HepG2 (cell line): Measurements from ENCODE around the gene CNDP1. TPM values are rescaled to one million over a fixed set of nuclear protein-coding genes. Genes with fewer than 3 reads are reported as not detected.

Source experiments
- ATAC-seq: fragments of 200-7000 bp; cut with Tn5 transposase; 3 replicates; pipeline ENCODE4 v1.9.1; 2020; ENCODE audit warnings: mild to moderate bottlenecking, moderate library complexity
- BruUV-seq: library from RNA; stranded (reverse); fragments of 400-500 nt; replicated peaks from 2 replicates; lab custom pipeline; 2021; lab: Mats Ljungman, UMichigan
- CTCF ChIA-PET: fragments of 300-600 bp; formaldehyde crosslinking; extraction: SDS; loops from one replicate; lab custom pipeline; 2021; ENCODE audit warnings: low total read pairs, inconsistent platforms, low intra/inter-chr PET ratio; lab: Yijun Ruan, JAX
- POLR2A ChIA-PET: fragments of 350-600 bp; sonication (Branson Sonifier 250); formaldehyde crosslinking; loops from one replicate; lab custom pipeline; 2020; ENCODE audit warnings: antibody characterized with exemption, inconsistent platforms; lab: Yijun Ruan, JAX
- DNase-seq: peaks from one replicate; pipeline ENCODE4 v3.0.0-alpha.2; 2015; ENCODE audit warnings: low spot score
- FAIRE-seq: peaks from 3 replicates; lab custom pipeline; 2011; peaks lifted over from hg19 to GRCh38; lab: Jason Lieb, UNC
- H2AFZ ChIP-seq: one replicate; pipeline ENCODE4 v1.6.1; 2011; ENCODE audit warnings: low read length, inconsistent platforms
- H3K27ac ChIP-seq: fragments of 300-600 bp; 3 replicates; pipeline ENCODE4 v1.8.0; 2011; ENCODE audit warnings: mixed run types, mild to moderate bottlenecking, mixed read lengths, low read length, inconsistent platforms; ENCODE audit not compliant: insufficient read depth; ENCODE audit errors: extremely low read length
- H3K27me3 ChIP-seq, 2 experiments: fragments of 200-600 bp in 1 of 2; 2 replicates in 1 of 2; 3 replicates in 1 of 2; pipeline versions ENCODE4 v1.6.0 to v1.8.0; 2011; ENCODE audit warnings: low read length in 2 of 2, mild to moderate bottlenecking in 2 of 2, moderate library complexity in 2 of 2, inconsistent platforms in 1 of 2; ENCODE audit not compliant: insufficient read depth in 2 of 2, control insufficient read depth in 1 of 2
- H3K36me3 ChIP-seq, 2 experiments: fragments of 200-600 bp in 1 of 2; replicated peaks in 1 of 2; 2 replicates in 1 of 2; 3 replicates in 1 of 2; pipeline versions ENCODE4 v1.5.1 to v1.8.0; 2011; ENCODE audit warnings: low read length in 2 of 2, inconsistent platforms in 1 of 2; ENCODE audit not compliant: insufficient read depth in 2 of 2, control insufficient read depth in 1 of 2
- H3K4me1 ChIP-seq: 2 replicates; pipeline ENCODE4 v1.5.1; 2012; ENCODE audit warnings: low read length, inconsistent platforms; ENCODE audit not compliant: insufficient read depth
- H3K4me2 ChIP-seq: 2 replicates; pipeline ENCODE4 v1.6.0; 2011; ENCODE audit warnings: low read depth, low read length, inconsistent platforms
- H3K4me3 ChIP-seq, 3 experiments: fragments of 200-600 bp in 1 of 3; sonication (generic), shearing (Covaris generic) in 1 of 3; replicated peaks in 1 of 3; 2 replicates each; pipeline ENCODE4 v1.5.1; 2011 to 2016; ENCODE audit warnings: low read length in 3 of 3, inconsistent platforms in 2 of 3, low read depth in 2 of 3, mild to moderate bottlenecking in 2 of 3, control low read depth in 1 of 3, mixed read lengths in 1 of 3; ENCODE audit not compliant: insufficient read depth in 1 of 3
- H3K79me2 ChIP-seq: one replicate; pipeline ENCODE4 v1.6.1; 2011; ENCODE audit warnings: low read length, inconsistent platforms; ENCODE audit not compliant: insufficient read depth
- H3K9ac ChIP-seq: 2 replicates; pipeline ENCODE4 v1.6.0; 2011; ENCODE audit warnings: mild to moderate bottlenecking, low read depth, low read length, inconsistent platforms; ENCODE audit not compliant: insufficient read depth
- H3K9me3 ChIP-seq: 2 replicates; pipeline ENCODE4 v1.5.1; 2012; ENCODE audit warnings: mild to moderate bottlenecking, low read length
- H4K20me1 ChIP-seq: 2 replicates; pipeline ENCODE4 v1.6.0; 2011; ENCODE audit warnings: inconsistent platforms, mild to moderate bottlenecking, low read length, moderate library complexity; ENCODE audit not compliant: insufficient read depth
- FOXJ3 ChIP-seq: sonication (generic); formaldehyde crosslinking; IDR thresholded peaks from 2 replicates; pipeline ENCODE4 v1.4.0; 2020; ENCODE audit warnings: missing genetic modification reagents, mild to moderate bottlenecking, borderline replicate concordance
- ISL2 ChIP-seq: sonication (generic); formaldehyde crosslinking; IDR thresholded peaks from 2 replicates; pipeline ENCODE4 v1.5.0; 2020; ENCODE audit warnings: missing genetic modification reagents
- NONO ChIP-seq, 2 experiments: fragments of 450-650 bp in 1 of 2; sonication (generic) in 1 of 2; formaldehyde crosslinking in 1 of 2; IDR thresholded peaks in 1 of 2; conservative IDR thresholded peaks in 1 of 2; 2 replicates each; pipeline versions ENCODE4 v1.6.1 to v1.8.0; 2017 to 2022; ENCODE audit warnings: mild to moderate bottlenecking in 1 of 2, missing genetic modification reagents in 1 of 2, moderate library complexity in 1 of 2
- PAX8 ChIP-seq: sonication (generic); formaldehyde crosslinking; IDR thresholded peaks from 2 replicates; pipeline ENCODE4 v1.8.0; 2022; ENCODE audit warnings: mild to moderate bottlenecking, missing genetic modification reagents, borderline replicate concordance
- SP4 ChIP-seq: sonication (generic); formaldehyde crosslinking; IDR thresholded peaks from 2 replicates; pipeline ENCODE4 v1.8.1; 2023; ENCODE audit warnings: mild to moderate bottlenecking, missing genetic modification reagents
- SSRP1 ChIP-seq: IDR thresholded peaks from 2 replicates; pipeline ENCODE4 v1.6.1; 2016; ENCODE audit warnings: control low read depth
- ZMAT3 ChIP-seq: sonication (generic); formaldehyde crosslinking; conservative IDR thresholded peaks from 2 replicates; pipeline ENCODE4 v1.7.0; 2021; ENCODE audit warnings: missing genetic modification reagents
- WGBS: methylation state at CpG from one replicate; pipeline ENCODE4 v1.1.6; 2017; ENCODE audit warnings: low lambda C conversion rate; 5-methylcytosine and 5-hydroxymethylcytosine counted together
- in situ Hi-C: cut with HindIII; loops from 2 replicates; pipeline ENCODE4 v1.10.0; 2017; ENCODE audit warnings: low pct_unique_long_range_greater_than_20kb; ENCODE audit not compliant: extremely low pct_ligation_motif_present
- intact Hi-C: fragments of 100-400 bp; cut with micrococcal nuclease; formaldehyde crosslinking; loops from one replicate; pipeline ENCODE4 v1.10.0; 2022; ENCODE audit not compliant: unreplicated experiment
- polyA plus RNA-seq, 8 experiments: library from polyadenylated mRNA; depleted of rRNA in 3 of 8; stranded (reverse) in 7 of 8; unstranded in 1 of 8; fragments of >200 nt; fragmentation: Illumina TruSeq in 4 of 8; extraction: Trizol in 4 of 8; gene quantifications; 2 replicates each; pipeline versions ENCODE4 v1.2.1 to v1.2.3, GENCODE V29; 2011 to 2016; ENCODE audit warnings: low read depth in 4 of 8, missing spikeins in 1 of 8, mixed read lengths in 1 of 8; ENCODE audit not compliant: insufficient read depth in 1 of 8
- total RNA-seq, 5 experiments: library from RNA; depleted of rRNA; stranded (reverse); fragments of >200 nt; fragmentation: Illumina TruSeq; extraction: Trizol; gene quantifications; 2 replicates each; pipeline ENCODE4 v1.2.3, GENCODE V29; 2016; ENCODE audit warnings: low read depth in 1 of 5
- TF ChIP-seq, protein P1 (sequence below): sonication (generic); formaldehyde crosslinking; conservative IDR thresholded peaks from 2 replicates; pipeline ENCODE4 v1.4.0; 2020; ENCODE audit warnings: missing genetic modification reagents
- TF ChIP-seq, protein P2 (sequence below): sonication (generic); formaldehyde crosslinking; IDR thresholded peaks from 2 replicates; pipeline ENCODE4 v1.8.0; 2022; ENCODE audit warnings: missing genetic modification reagents, mild to moderate bottlenecking, moderate library complexity, borderline replicate concordance
- TF ChIP-seq, protein P3 (sequence below): sonication (generic); formaldehyde crosslinking; IDR thresholded peaks from 2 replicates; pipeline ENCODE4 v1.8.0; 2022; ENCODE audit warnings: missing genetic modification reagents, mild to moderate bottlenecking, borderline replicate concordance
- TF ChIP-seq, protein P4 (sequence below): sonication (generic); formaldehyde crosslinking; IDR thresholded peaks from 2 replicates; pipeline ENCODE4 v1.8.1; 2023; ENCODE audit warnings: mild to moderate bottlenecking, missing genetic modification reagents
- TF ChIP-seq, protein P5 (sequence below): sonication (generic); formaldehyde crosslinking; IDR thresholded peaks from 2 replicates; pipeline ENCODE4 v1.4.0; 2020; ENCODE audit warnings: missing genetic modification reagents

CNDP1 gene
- total and polyA plus RNA-seq, 2 of the 13 experiments (the other 11 are each of a cell fraction or from before 2014, with no cell fraction given): 0.01 TPM; not detected in 1

DNA sequence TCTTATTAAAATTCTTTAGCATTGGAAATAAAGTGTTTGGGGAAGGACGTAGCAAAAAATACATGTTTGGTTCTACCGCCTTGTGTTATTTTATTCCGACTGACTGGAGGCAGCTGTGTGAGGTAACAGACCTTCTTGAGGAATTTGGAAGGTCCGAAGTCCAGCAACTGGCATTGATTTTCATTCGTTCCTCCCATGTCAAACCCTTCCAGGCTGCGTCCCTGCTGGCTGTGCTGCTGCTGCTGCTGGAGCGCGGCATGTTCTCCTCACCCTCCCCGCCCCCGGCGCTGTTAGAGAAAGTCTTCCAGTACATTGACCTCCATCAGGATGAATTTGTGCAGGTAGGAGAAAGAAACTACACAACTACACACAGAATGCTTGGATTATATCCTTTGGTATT lies 21.8 kb downstream of the CNDP1 start (continued):
- no peak for TF ChIP-seq SSRP1
- no peak for TF ChIP-seq ZMAT3 (CRISPR knock-in tag)
- no peak for TF ChIP-seq NONO (IDR thresholded peaks at IDR 0.05)
- no peak for TF ChIP-seq NONO (CRISPR knock-in tag; conservative IDR thresholded peaks at IDR 0.05)
- TF ChIP-seq, protein P1, sequence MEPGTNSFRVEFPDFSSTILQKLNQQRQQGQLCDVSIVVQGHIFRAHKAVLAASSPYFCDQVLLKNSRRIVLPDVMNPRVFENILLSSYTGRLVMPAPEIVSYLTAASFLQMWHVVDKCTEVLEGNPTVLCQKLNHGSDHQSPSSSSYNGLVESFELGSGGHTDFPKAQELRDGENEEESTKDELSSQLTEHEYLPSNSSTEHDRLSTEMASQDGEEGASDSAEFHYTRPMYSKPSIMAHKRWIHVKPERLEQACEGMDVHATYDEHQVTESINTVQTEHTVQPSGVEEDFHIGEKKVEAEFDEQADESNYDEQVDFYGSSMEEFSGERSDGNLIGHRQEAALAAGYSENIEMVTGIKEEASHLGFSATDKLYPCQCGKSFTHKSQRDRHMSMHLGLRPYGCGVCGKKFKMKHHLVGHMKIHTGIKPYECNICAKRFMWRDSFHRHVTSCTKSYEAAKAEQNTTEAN (CRISPR knock-in tag): no peak
- TF ChIP-seq, protein P2, sequence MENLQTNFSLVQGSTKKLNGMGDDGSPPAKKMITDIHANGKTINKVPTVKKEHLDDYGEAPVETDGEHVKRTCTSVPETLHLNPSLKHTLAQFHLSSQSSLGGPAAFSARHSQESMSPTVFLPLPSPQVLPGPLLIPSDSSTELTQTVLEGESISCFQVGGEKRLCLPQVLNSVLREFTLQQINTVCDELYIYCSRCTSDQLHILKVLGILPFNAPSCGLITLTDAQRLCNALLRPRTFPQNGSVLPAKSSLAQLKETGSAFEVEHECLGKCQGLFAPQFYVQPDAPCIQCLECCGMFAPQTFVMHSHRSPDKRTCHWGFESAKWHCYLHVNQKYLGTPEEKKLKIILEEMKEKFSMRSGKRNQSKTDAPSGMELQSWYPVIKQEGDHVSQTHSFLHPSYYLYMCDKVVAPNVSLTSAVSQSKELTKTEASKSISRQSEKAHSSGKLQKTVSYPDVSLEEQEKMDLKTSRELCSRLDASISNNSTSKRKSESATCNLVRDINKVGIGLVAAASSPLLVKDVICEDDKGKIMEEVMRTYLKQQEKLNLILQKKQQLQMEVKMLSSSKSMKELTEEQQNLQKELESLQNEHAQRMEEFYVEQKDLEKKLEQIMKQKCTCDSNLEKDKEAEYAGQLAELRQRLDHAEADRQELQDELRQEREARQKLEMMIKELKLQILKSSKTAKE: no peak
- TF ChIP-seq, protein P3, sequence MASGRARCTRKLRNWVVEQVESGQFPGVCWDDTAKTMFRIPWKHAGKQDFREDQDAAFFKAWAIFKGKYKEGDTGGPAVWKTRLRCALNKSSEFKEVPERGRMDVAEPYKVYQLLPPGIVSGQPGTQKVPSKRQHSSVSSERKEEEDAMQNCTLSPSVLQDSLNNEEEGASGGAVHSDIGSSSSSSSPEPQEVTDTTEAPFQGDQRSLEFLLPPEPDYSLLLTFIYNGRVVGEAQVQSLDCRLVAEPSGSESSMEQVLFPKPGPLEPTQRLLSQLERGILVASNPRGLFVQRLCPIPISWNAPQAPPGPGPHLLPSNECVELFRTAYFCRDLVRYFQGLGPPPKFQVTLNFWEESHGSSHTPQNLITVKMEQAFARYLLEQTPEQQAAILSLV (CRISPR knock-in tag): no peak

DNA sequence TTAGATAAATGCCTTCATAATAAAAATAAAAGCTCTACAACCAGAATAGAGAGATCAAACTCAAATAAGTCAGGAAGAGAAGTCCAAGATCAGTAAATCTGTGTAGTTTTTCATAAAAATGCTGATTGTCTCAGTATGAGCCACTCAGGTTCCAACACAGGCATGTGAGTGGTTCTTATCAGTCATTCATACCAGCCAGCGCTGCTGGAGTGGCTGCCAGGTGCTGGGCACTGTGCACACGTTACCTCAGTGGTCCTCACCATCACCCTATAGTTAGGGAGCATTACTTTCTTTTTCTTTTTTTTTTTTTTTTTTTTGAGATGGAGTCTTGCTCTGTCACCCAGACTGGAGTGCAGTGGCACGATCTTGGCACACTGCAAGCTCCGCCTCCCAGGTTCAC lies 23.8 kb downstream of the CNDP1 start:
- FAIRE-seq (no peak), ATAC-seq (no peak), DNase-seq (no peak)
- in situ Hi-C loops: loop anchor here (10.0 kb wide), 1 partner anchor 363 kb away; no protein-coding TSS in a partner anchor
- ChIA-PET POLR2A (no interaction called here), CTCF (no interaction called here)
- no peaks in the 10 kb centered on the region for H3K4me1 ChIP-seq
- WGBS: 63% methylated on average over 4 of the region's 4 CpGs
- no peak for TF ChIP-seq ISL2 (CRISPR knock-in tag)
- TF ChIP-seq, protein P4, sequence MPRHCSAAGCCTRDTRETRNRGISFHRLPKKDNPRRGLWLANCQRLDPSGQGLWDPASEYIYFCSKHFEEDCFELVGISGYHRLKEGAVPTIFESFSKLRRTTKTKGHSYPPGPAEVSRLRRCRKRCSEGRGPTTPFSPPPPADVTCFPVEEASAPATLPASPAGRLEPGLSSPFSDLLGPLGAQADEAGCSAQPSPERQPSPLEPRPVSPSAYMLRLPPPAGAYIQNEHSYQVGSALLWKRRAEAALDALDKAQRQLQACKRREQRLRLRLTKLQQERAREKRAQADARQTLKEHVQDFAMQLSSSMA: no peak
- no peak for TF ChIP-seq FOXJ3 (CRISPR knock-in tag)
- no peak for TF ChIP-seq SP4 (CRISPR knock-in tag)
- TF ChIP-seq, protein P5, sequence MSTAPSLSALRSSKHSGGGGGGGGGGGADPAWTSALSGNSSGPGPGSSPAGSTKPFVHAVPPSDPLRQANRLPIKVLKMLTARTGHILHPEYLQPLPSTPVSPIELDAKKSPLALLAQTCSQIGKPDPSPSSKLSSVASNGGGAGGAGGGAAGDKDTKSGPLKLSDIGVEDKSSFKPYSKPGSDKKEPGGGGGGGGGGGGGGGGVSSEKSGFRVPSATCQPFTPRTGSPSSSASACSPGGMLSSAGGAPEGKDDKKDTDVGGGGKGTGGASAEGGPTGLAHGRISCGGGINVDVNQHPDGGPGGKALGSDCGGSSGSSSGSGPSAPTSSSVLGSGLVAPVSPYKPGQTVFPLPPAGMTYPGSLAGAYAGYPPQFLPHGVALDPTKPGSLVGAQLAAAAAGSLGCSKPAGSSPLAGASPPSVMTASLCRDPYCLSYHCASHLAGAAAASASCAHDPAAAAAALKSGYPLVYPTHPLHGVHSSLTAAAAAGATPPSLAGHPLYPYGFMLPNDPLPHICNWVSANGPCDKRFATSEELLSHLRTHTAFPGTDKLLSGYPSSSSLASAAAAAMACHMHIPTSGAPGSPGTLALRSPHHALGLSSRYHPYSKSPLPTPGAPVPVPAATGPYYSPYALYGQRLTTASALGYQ (CRISPR knock-in tag): no peak
- no peak for TF ChIP-seq PAX8 (CRISPR knock-in tag)
- H4K20me1 ChIP-seq: no peaks in the 10 kb centered on the region
- H3K27ac ChIP-seq: no peak overlapping the region
- no peaks in the 10 kb centered on the region for H3K9me3 ChIP-seq
- H3K9ac ChIP-seq: no peak overlapping the region
- no peak overlapping the region for H2AFZ ChIP-seq
- peaks cover 2 to 18% of the 10 kb centered on the region in 2 experiments; a peak in 4 of 5 replicates for H3K27me3 ChIP-seq
- H3K4me3 ChIP-seq: no peak overlapping the region
- BruUV-seq: no TSS peak
- intact Hi-C loops: no loop called here
- H3K4me2 ChIP-seq: no peak overlapping the region
- H3K79me2 ChIP-seq: no peaks in the 10 kb centered on the region
- no peaks in the 10 kb centered on the region for H3K36me3 ChIP-seq
